Vagina (tissue), 2 donors: ENCODE data around the gene IQGAP2.

Source experiments
- POLR2A ChIP-seq, 2 donors: fragments of 450-650 bp; IDR thresholded peaks; one replicate each; pipeline ENCODE4 v1.6.1; 2017; ENCODE audit warnings: antibody characterized with exemption in 2 of 2, mild to moderate bottlenecking in 2 of 2, moderate library complexity in 2 of 2
- POLR2AphosphoS5 ChIP-seq, 2 donors: sonication (generic); formaldehyde crosslinking; IDR thresholded peaks; one replicate each; pipeline ENCODE4 v1.9.0; 2017; ENCODE audit warnings: antibody characterized with exemption in 2 of 2, mild to moderate bottlenecking in 2 of 2, low read depth in 1 of 2; ENCODE audit not compliant: insufficient read depth in 1 of 2

DNA sequence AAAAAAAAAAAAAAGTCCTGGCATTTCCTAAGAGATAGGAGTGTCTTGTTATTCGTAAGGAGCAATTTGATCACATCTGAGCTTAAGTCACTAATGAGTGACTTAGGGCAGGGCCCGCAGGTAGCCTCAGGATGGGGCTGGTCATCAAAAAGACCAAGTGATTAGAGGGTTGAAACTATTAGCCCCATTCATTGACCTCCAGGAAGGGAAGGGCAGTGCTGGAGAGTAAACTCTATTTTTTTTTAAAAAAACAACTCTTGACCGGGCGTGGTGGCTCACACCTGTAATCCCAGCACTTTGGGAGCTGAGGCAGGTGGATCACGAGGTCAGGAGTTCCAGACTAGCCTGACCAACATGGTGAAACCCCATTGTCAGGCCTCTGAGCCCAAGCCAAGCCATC is 46.2 kb upstream of the IQGAP2 start:
- TF ChIP-seq POLR2A (IDR thresholded peaks at IDR 0.05) (no peak), POLR2AphosphoS5 (IDR thresholded peaks at IDR 0.05; ENCODE audit: insufficient read depth in 1 of 2, low read depth in 1 of 2) (no peak)
